HEK293T (cell line): Measurements from ENCODE around the gene KDM1B.
"Not testable (repeated sequence)": the region's sequence is repeated elsewhere in the genome, so short reads cannot be mapped to it uniquely, and the experiment has no call there.

Source experiments
- FOXA1 ChIP-seq: fragments of 450-650 bp; IDR thresholded peaks from 2 replicates; pipeline ENCODE4 v1.6.1; 2016; ENCODE audit warnings: mild to moderate bottlenecking
- FOXK2 ChIP-seq: fragments of 450-650 bp; IDR thresholded peaks from 2 replicates; pipeline ENCODE4 v1.6.1; 2016; ENCODE audit warnings: mild to moderate bottlenecking
- SP1 ChIP-seq: fragments of 450-650 bp; IDR thresholded peaks from 2 replicates; pipeline ENCODE4 v1.6.1; 2017
- SUZ12 ChIP-seq: fragments of 450-650 bp; IDR thresholded peaks from 2 replicates; pipeline ENCODE4 v1.6.1; 2016; ENCODE audit warnings: mild to moderate bottlenecking
- ZNF384 ChIP-seq: fragments of 450-650 bp; IDR thresholded peaks from 2 replicates; pipeline ENCODE4 v1.6.1; 2016

- not testable (repeated sequence) for TF ChIP-seq FOXA1, FOXK2, SP1, SUZ12, ZNF384
Measured at GRCh38 chr6:18233770-18234169, 78.5 kb downstream of the KDM1B start.
